HEK293 (cell line): ENCODE results near the gene DNAAF5.
"Not testable (repeated sequence)": the region's sequence is repeated elsewhere in the genome, so short reads cannot be mapped to it uniquely, and the experiment has no call there.

Experiments
- CTCF ChIA-PET: fragments of 350-600 bp; formaldehyde crosslinking; extraction: SDS; loops from one replicate; lab custom pipeline; 2021; ENCODE audit warnings: antibody characterized with exemption; lab: Yijun Ruan, JAX
- POLR2A ChIA-PET: fragments of 300-600 bp; formaldehyde crosslinking; extraction: SDS; loops from one replicate; lab custom pipeline; 2020; ENCODE audit warnings: antibody characterized with exemption, inconsistent platforms; lab: Yijun Ruan, JAX
- H3K27ac ChIP-seq: fragments of 200-500 bp; sonication (Bioruptor generic); 2 replicates; pipeline ENCODE4 v1.5.1; 2014; ENCODE audit warnings: low read depth, low read length, control low read depth, inconsistent platforms; ENCODE audit errors: extremely low read depth
- H3K36me3 ChIP-seq, 2 experiments: fragments of 200-500 bp in 1 of 2; sonication (Bioruptor generic) in 1 of 2; 1 replicate in 1 of 2; 2 replicates in 1 of 2; pipeline ENCODE4 v1.5.1; 2014 to 2017; ENCODE audit warnings: inconsistent platforms in 2 of 2, low read length in 2 of 2; ENCODE audit not compliant: control insufficient read depth in 2 of 2, insufficient read depth in 1 of 2
- H3K4me1 ChIP-seq: fragments of 200-500 bp; sonication (Bioruptor generic); 2 replicates; pipeline ENCODE4 v1.5.1; 2014; ENCODE audit warnings: mild to moderate bottlenecking, low read length, inconsistent platforms; ENCODE audit not compliant: control insufficient read depth, insufficient read depth
- H3K4me3 ChIP-seq: 2 replicates; pipeline ENCODE4 v1.5.1; 2011; ENCODE audit warnings: low read depth, mild to moderate bottlenecking, control low read depth, low read length, moderate library complexity
- H3K9me3 ChIP-seq: fragments of 200-500 bp; sonication (Bioruptor generic); 2 replicates; pipeline ENCODE4 v1.5.1; 2014; ENCODE audit warnings: low read depth, low read length, inconsistent platforms; ENCODE audit not compliant: control insufficient read depth, insufficient read depth
- GLI4 ChIP-seq: fragments of 450-650 bp; formaldehyde crosslinking; IDR thresholded peaks from 2 replicates; pipeline ENCODE4 v1.5.1; 2016; ENCODE audit warnings: missing biosample characterization, missing genetic modification characterization
- KLF1 ChIP-seq: fragments of 450-650 bp; formaldehyde crosslinking; IDR thresholded peaks from 2 replicates; pipeline ENCODE4 v1.5.1; 2016; ENCODE audit warnings: missing biosample characterization, missing genetic modification characterization
- SCRT1 ChIP-seq: fragments of 450-650 bp; formaldehyde crosslinking; IDR thresholded peaks from 2 replicates; pipeline ENCODE4 v1.5.1; 2016; ENCODE audit warnings: missing biosample characterization, missing genetic modification characterization, borderline replicate concordance
- SCRT2 ChIP-seq: fragments of 450-650 bp; formaldehyde crosslinking; IDR thresholded peaks from 2 replicates; pipeline ENCODE4 v1.5.1; 2016; ENCODE audit warnings: missing biosample characterization, missing genetic modification characterization
- ZNF146 ChIP-seq: fragments of 450-650 bp; formaldehyde crosslinking; IDR thresholded peaks from 2 replicates; pipeline ENCODE4 v1.5.1; 2016; ENCODE audit warnings: missing biosample characterization, missing genetic modification characterization
- ZNF184 ChIP-seq: fragments of 450-650 bp; IDR thresholded peaks from 2 replicates; pipeline ENCODE4 v1.5.1; 2018; ENCODE audit warnings: missing biosample characterization, mild to moderate bottlenecking, missing genetic modification characterization
- ZNF416 ChIP-seq: fragments of 450-650 bp; formaldehyde crosslinking; IDR thresholded peaks from 2 replicates; pipeline ENCODE4 v1.5.1; 2016; ENCODE audit warnings: missing biosample characterization, missing genetic modification characterization
- ZNF529 ChIP-seq: fragments of 450-650 bp; formaldehyde crosslinking; IDR thresholded peaks from 2 replicates; pipeline ENCODE4 v1.5.1; 2017; ENCODE audit warnings: missing genetic modification characterization, missing biosample characterization; ENCODE audit not compliant: insufficient replicate concordance
- ZNF548 ChIP-seq: fragments of 450-650 bp; formaldehyde crosslinking; IDR thresholded peaks from 2 replicates; pipeline ENCODE4 v1.5.1; 2016; ENCODE audit warnings: missing biosample characterization, missing genetic modification characterization
- ZNF596 ChIP-seq: fragments of 450-650 bp; IDR thresholded peaks from 2 replicates; pipeline ENCODE4 v1.5.0; 2018; ENCODE audit warnings: missing biosample characterization, mild to moderate bottlenecking, missing genetic modification characterization, moderate library complexity
- ZNF707 ChIP-seq: fragments of 450-650 bp; formaldehyde crosslinking; IDR thresholded peaks from 2 replicates; pipeline ENCODE4 v1.5.1; 2016; ENCODE audit warnings: missing biosample characterization, missing genetic modification characterization
- TF ChIP-seq, protein P1 (sequence below): fragments of 450-650 bp; formaldehyde crosslinking; conservative IDR thresholded peaks from 2 replicates; pipeline ENCODE4 v1.5.1; 2016; ENCODE audit warnings: low read depth, missing biosample characterization, missing genetic modification characterization
- TF ChIP-seq, protein P2 (sequence below): fragments of 450-650 bp; formaldehyde crosslinking; IDR thresholded peaks from 2 replicates; pipeline ENCODE4 v1.5.0; 2017; ENCODE audit warnings: missing biosample characterization, missing genetic modification characterization, borderline replicate concordance
- TF ChIP-seq, protein P3 (sequence below): fragments of 450-650 bp; formaldehyde crosslinking; IDR thresholded peaks from 2 replicates; pipeline ENCODE4 v1.5.1; 2016; ENCODE audit warnings: missing biosample characterization, missing genetic modification characterization

Gene DNAAF5

DNA sequence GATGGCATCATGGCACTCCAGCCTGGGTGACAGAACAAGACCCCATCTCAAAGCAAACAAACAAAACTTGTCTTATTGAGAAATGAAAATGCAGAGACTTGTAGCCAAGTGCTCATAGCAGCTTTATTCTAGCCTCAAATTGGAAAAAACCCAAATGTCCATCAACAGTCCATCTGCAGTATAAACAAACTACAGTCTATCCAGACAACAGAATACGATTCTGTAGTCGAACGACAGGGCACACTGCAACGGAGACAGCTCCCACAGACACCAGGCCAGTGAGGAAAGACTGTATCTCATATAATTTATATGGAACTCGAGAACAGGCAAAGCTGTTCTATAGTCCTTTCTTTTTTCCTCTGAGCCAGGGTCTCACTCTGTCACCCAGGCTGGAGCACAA lies 65.0 kb downstream of the DNAAF5 start (continued):
- TF ChIP-seq, protein P1, sequence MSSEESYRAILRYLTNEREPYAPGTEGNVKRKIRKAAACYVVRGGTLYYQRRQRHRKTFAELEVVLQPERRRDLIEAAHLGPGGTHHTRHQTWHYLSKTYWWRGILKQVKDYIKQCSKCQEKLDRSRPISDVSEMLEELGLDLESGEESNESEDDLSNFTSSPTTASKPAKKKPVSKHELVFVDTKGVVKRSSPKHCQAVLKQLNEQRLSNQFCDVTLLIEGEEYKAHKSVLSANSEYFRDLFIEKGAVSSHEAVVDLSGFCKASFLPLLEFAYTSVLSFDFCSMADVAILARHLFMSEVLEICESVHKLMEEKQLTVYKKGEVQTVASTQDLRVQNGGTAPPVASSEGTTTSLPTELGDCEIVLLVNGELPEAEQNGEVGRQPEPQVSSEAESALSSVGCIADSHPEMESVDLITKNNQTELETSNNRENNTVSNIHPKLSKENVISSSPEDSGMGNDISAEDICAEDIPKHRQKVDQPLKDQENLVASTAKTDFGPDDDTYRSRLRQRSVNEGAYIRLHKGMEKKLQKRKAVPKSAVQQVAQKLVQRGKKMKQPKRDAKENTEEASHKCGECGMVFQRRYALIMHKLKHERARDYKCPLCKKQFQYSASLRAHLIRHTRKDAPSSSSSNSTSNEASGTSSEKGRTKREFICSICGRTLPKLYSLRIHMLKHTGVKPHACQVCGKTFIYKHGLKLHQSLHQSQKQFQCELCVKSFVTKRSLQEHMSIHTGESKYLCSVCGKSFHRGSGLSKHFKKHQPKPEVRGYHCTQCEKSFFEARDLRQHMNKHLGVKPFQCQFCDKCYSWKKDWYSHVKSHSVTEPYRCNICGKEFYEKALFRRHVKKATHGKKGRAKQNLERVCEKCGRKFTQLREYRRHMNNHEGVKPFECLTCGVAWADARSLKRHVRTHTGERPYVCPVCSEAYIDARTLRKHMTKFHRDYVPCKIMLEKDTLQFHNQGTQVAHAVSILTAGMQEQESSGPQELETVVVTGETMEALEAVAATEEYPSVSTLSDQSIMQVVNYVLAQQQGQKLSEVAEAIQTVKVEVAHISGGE (tag by site-specific recombination) = no peak

DNA sequence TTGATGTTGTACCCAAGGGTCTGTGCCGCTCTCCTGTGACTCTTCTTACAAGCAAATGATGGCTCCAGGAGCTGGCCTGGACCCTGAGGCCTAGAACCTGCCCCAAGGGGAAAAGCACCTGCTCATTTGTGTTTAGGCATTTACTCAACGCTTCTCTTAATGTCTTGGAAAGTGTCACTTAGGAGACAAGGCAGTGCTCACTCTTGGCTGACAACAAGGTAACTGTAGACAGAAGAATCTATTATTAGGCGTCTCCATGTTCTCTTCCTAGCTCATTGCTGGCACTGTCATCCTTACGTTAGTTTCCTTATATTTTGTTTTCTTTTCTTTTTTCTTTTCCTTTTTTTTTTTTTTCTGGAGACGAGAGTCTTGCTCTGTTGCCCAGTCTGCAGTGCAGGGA lies 67.7 kb downstream of the DNAAF5 start:
- Histone ChIP-seq H3K4me3 (no peak overlapping the region), H3K9me3 (no peaks in the 10 kb centered on the region), H3K4me1 (no peaks in the 10 kb centered on the region), H3K36me3 (no peaks in the 10 kb centered on the region; a peak in 2 of 3 replicates), H3K27ac (no peak overlapping the region)
- ChIA-PET CTCF (no interaction called here), POLR2A (no interaction called here)
- no peak for TF ChIP-seq GLI4 (tag by site-specific recombination)
- TF ChIP-seq ZNF548 = no peak
- TF ChIP-seq ZNF596 (tag by site-specific recombination) = no peak
- TF ChIP-seq ZNF529 (tag by site-specific recombination) = no peak

DNA sequence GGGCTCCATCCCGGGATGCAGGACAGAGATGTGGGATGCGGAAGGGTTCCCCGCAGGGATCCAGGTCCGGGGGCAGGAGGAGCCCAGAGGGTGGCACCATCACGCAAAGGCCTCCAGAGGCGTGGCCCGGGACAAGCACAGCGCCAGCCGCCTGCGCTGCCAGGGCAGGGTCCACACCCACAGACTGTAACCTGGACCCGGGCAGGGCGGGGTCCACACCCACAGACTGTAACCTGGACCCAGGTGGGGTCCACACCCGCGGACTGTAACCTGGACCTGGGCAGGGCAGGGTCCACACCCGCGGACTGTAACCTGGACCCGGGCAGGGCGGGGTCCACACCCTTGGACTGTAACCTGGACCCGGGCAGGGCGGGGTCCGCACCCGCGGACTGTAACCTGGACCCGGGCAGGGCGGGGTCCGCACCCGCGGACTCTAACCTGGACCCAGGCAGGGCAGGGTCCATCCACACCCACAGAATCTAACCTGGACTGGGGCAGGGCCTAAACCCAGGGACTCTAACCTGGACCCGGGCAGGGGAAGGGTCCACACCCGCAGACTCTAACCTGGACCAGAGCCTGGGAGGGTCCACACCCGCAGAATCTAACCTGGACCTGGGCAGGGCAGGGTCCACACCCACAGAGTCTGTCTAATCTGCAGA lies 68.3 kb downstream of the DNAAF5 start:
- ChIA-PET CTCF (no interaction called here), POLR2A (no interaction called here)
- Histone ChIP-seq H3K4me3 (no peak overlapping the region), H3K36me3 (no peaks in the 10 kb centered on the region; a peak in 2 of 3 replicates), H3K27ac (no peak overlapping the region), H3K9me3 (no peaks in the 10 kb centered on the region), H3K4me1 (no peaks in the 10 kb centered on the region)
- TF ChIP-seq KLF1 (tag by site-specific recombination) (0 out of 2 replicates have a peak, but pooled peaks have one; percentile 39), ZNF416 (tag by site-specific recombination) (no peak), ZNF707 (tag by site-specific recombination) (no peak)
- TF ChIP-seq, protein P2, sequence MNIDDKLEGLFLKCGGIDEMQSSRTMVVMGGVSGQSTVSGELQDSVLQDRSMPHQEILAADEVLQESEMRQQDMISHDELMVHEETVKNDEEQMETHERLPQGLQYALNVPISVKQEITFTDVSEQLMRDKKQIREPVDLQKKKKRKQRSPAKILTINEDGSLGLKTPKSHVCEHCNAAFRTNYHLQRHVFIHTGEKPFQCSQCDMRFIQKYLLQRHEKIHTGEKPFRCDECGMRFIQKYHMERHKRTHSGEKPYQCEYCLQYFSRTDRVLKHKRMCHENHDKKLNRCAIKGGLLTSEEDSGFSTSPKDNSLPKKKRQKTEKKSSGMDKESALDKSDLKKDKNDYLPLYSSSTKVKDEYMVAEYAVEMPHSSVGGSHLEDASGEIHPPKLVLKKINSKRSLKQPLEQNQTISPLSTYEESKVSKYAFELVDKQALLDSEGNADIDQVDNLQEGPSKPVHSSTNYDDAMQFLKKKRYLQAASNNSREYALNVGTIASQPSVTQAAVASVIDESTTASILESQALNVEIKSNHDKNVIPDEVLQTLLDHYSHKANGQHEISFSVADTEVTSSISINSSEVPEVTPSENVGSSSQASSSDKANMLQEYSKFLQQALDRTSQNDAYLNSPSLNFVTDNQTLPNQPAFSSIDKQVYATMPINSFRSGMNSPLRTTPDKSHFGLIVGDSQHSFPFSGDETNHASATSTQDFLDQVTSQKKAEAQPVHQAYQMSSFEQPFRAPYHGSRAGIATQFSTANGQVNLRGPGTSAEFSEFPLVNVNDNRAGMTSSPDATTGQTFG (tag by site-specific recombination) = no peak

DNA sequence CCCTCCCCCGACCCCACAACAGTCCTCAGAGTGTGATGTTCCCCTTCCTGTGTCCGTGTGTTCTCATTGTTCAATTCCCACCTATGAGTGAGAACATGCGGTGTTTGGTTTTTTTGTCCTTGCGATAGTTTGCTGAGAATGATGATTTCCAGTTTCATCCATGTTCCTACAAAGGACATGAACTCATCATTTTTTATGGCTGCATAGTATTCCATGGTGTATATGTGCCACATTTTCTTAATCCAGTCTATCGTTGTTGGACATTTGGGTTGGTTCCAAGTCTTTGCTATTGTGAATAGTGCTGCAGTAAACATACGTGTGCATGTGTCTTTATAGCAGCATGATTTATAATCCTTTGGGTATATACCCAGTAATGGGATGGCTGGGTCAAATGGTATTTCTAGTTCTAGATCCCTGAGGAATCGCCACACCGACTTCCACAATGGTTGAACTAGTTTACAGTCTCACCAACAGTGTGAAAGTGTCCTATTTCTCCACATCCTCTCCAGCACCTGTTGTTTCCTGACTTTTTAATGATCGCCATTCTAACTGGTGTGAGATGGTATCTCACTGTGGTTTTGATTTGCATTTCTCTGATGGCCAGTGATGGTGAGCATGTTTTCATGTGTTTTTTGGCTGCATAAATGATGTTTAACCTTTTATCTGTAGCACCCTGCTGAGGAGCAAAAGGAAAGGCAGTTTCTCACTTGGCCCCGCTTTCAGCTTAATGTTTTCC lies 70.1 kb downstream of the DNAAF5 start:
- H3K36me3 ChIP-seq, H3K4me1 ChIP-seq, POLR2A ChIA-PET, CTCF ChIA-PET, H3K4me3 ChIP-seq, H3K9me3 ChIP-seq, H3K27ac ChIP-seq: not testable (repeated sequence)
- TF ChIP-seq SCRT2 (tag by site-specific recombination) (0 out of 2 replicates have a peak, but pooled peaks have one; percentile 39), SCRT1 (peak; percentile 64; the same call in 1 of the 2 replicates), ZNF184 (peak; percentile 73), ZNF146 (tag by site-specific recombination) (peak; percentile 91)
- TF ChIP-seq, protein P3, sequence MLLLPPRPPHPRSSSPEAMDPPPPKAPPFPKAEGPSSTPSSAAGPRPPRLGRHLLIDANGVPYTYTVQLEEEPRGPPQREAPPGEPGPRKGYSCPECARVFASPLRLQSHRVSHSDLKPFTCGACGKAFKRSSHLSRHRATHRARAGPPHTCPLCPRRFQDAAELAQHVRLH (tag by site-specific recombination) = 0 out of 2 replicates have a peak, but pooled peaks have one; percentile 23
